NT2/D1 (cell line): ENCODE data around the gene IGF1R.

Experiments used
- SUZ12 ChIP-seq: IDR thresholded peaks from 2 replicates; pipeline ENCODE4 v1.6.1; 2011; ENCODE audit not compliant: insufficient read length, insufficient read depth; ENCODE audit errors: extremely low read depth
- ZNF274 ChIP-seq: IDR thresholded peaks from 2 replicates; pipeline ENCODE4 v1.6.1; 2011; ENCODE audit warnings: mild to moderate bottlenecking, low read depth, low read length

DNA sequence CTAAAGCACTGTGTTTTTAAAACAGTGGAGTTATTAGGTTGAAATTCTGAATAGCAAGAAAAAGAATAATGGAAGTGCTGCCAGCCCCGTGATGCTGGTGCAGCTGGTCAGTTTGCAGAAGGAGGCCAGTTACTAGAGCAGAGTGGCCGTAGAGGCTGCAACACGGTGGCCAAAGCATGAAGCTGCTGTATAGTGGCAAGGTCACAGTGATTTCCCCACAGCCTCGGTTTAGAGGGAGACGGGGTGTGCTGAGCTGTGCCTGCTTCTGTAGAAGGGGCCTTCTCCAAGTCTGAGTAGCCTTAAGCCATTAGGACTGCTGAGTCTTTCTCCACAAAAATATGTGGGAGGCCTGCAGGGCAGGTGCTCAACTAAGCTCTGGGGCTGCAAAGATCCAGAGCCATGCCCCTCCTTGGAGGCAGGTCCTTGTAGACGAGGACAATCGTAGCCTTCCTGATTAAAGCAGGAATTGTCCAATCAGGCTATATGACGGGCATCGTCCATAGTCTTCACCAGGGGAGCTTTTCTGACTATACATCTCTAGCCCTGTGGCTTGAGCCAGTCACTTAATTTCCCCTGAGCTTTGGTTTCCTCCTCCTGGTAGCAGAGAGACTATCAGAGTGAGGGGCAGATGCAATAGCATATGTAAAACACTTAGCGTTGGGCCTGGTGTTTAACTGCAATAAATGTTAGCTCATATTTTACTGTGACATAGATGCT is 207.6 kb downstream of the IGF1R start:
- no peak for TF ChIP-seq SUZ12
- no peak for TF ChIP-seq ZNF274
